Lung (tissue), 16 donors: Measurements from ENCODE around the gene ARHGAP35. TPM values are rescaled to one million over a fixed set of nuclear protein-coding genes. Genes with fewer than 3 reads are reported as not detected.

Source experiments
- ATAC-seq: fragments of 200-7000 bp; cut with Tn5 transposase; one replicate; pipeline ENCODE4 v1.9.1; 2020; ENCODE audit warnings: moderate number of reproducible peaks; ENCODE audit not compliant: insufficient read depth, low FRiP score
- DNase-seq, 3 donors: peaks; one replicate each; pipeline ENCODE4 v3.0.0-alpha.2; 2013 to 2017
- H3K27ac ChIP-seq, 2 donors: one replicate each; pipeline ENCODE4 v1.5.1; 2013; ENCODE audit warnings: mild to moderate bottlenecking in 2 of 2, moderate library complexity in 2 of 2, control low read depth in 1 of 2, inconsistent platforms in 1 of 2, low read depth in 1 of 2, low read length in 1 of 2
- H3K27me3 ChIP-seq, 3 donors: one replicate each; pipeline ENCODE4 v1.5.1; 2013; ENCODE audit warnings: low read length in 2 of 3; ENCODE audit not compliant: control insufficient read depth in 3 of 3, insufficient read depth in 3 of 3
- H3K36me3 ChIP-seq, 4 donors: one replicate each; pipeline ENCODE4 v1.5.1; 2013; ENCODE audit warnings: low read length in 4 of 4, mild to moderate bottlenecking in 1 of 4, moderate library complexity in 1 of 4; ENCODE audit not compliant: control insufficient read depth in 4 of 4, insufficient read depth in 4 of 4
- H3K4me1 ChIP-seq, 5 donors: one replicate each; pipeline ENCODE4 v1.5.1; 2013; ENCODE audit warnings: low read length in 5 of 5, mild to moderate bottlenecking in 2 of 5, moderate library complexity in 1 of 5; ENCODE audit not compliant: control insufficient read depth in 5 of 5, insufficient read depth in 5 of 5
- H3K4me3 ChIP-seq: one replicate; pipeline ENCODE4 v1.5.1; 2013; ENCODE audit warnings: mild to moderate bottlenecking, control low read depth, moderate library complexity
- H3K9ac ChIP-seq, 2 donors: one replicate each; pipeline ENCODE4 v1.5.1; 2013; ENCODE audit warnings: low read length in 2 of 2, control low read depth in 1 of 2; ENCODE audit not compliant: insufficient read depth in 1 of 2
- H3K9me3 ChIP-seq, 4 donors: one replicate each; pipeline ENCODE4 v1.5.1; 2013; ENCODE audit warnings: low read length in 3 of 4, mild to moderate bottlenecking in 1 of 4, moderate library complexity in 1 of 4; ENCODE audit not compliant: control insufficient read depth in 4 of 4, insufficient read depth in 3 of 4
- CTCF ChIP-seq: IDR thresholded peaks from 2 replicates; pipeline ENCODE4 v1.5.1; 2012; ENCODE audit warnings: mild to moderate bottlenecking; ENCODE audit errors: control extremely low read depth, extremely low read depth
- WGBS, 2 donors: extraction: QIAGEN DNeasy Blood & Tissue Kit; methylation state at CpG; one replicate each; pipeline ENCODE4 v1.1.7; 2013; 5-methylcytosine and 5-hydroxymethylcytosine counted together
- long read RNA-seq, 5 donors: transcript quantifications; one replicate each; lab custom pipeline, GENCODE V29; 2026
- polyA plus RNA-seq, 2 donors: library from polyadenylated mRNA; stranded (reverse); fragments of 200-250 nt; gene quantifications; one replicate each; pipeline ENCODE4 v1.2.1, GENCODE V29; 2013
- total RNA-seq, 2 donors: library from RNA; depleted of rRNA in 1 of 2; stranded (reverse); fragments of >200 nt in 1 of 2; gene quantifications; one replicate each; pipeline ENCODE4 v1.2.1, GENCODE V29; 2014 to 2021
- donor health status: control.
- donor health status: control.
- donor health status: Bipolar disorder and iron deficiency.
- donor health status: healthy.
- donor health status: DM: yes; HTN: yes; CAD: no.

Gene ARHGAP35
- total RNA-seq (10 to 100 TPM; 48.8 to 53.5 TPM), polyA plus RNA-seq (10 to 100 TPM; 12.2 to 24.2 TPM)
- long read RNA-seq, donor 1, full-length matches to known transcripts = 15 of 31 reads
- long read RNA-seq, donor 1, partial matches to known transcripts = 16 of 31 reads
- long read RNA-seq, donor 1, other reads (novel, unspliced or antisense) = 0 of 31 reads
- long read RNA-seq, donor 2, full-length matches to known transcripts = 7 of 7 reads
- long read RNA-seq, donor 2, partial matches to known transcripts = 0 of 7 reads
- long read RNA-seq, donor 2, other reads (novel, unspliced or antisense) = 0 of 7 reads
- long read RNA-seq, donor 3, full-length matches to known transcripts = 14 of 14 reads
- long read RNA-seq, donor 3, partial matches to known transcripts = 0 of 14 reads
- long read RNA-seq, donor 3, other reads (novel, unspliced or antisense) = 0 of 14 reads
- long read RNA-seq, donor 4, full-length matches to known transcripts = 9 of 9 reads
- long read RNA-seq, donor 4, partial matches to known transcripts = 0 of 9 reads
- long read RNA-seq, donor 4, other reads (novel, unspliced or antisense) = 0 of 9 reads
- long read RNA-seq, donor 5, full-length matches to known transcripts = 17 of 17 reads
- long read RNA-seq, donor 5, partial matches to known transcripts = 0 of 17 reads
- long read RNA-seq, donor 5, other reads (novel, unspliced or antisense) = 0 of 17 reads

DNA sequence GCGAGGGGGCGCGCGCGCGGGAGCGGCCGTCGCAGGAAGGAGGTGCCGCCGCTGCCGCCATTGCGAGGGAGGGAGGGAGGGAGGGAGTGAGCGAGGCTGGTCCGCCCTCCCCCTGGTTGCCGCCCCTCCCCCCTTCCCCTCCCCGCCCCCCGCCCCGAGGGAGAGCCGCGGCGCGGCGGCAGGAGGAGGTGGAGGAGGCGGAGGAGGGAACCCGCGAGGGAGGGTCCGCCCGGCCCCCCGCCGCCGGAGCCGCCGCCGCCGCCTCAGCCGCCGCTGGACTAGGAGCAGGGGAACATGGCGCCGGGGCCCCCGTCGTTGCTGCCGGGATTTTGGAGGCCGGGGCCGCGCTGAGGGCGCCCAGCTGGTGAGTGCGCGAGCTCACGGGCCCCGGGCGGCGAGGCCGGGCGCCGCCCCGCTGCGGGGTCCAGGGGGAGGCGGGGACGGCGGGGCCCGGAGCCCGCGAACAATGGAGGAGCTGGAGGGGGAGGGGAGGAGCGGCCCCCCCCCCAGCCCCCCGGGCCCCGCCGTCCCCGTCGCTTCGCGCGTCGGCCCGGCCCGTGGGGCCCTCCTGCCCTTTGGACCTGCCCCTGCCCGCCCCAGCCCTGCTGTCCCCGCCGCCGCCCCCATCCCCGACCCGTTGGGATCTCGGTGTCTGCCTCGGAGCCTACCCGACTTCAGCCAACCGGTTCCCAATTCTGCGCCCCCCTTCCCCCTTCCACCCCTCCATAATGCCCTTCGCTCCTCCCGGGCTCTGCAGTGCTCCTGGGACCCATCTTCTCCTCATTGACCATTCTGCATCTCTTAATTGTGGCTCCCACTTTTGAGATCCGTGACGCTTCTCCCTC, at the start of gene ARHGAP35:
Gene ARHGAP35 (plus strand): TSS at position 152 of the 845 bp plus-strand sequence. CDS start 57,679 bp downstream, outside the sequence.
- Histone ChIP-seq H3K9ac (peak within 1 kb of the TSS; percentile 31 to 64), H3K4me3 (peak within 1 kb of the TSS; percentile 79), H3K36me3 (no peaks in the 10 kb centered on the region), H3K27ac (peak within 1 kb of the TSS; percentile 93 to 98), H3K9me3 (no peaks in the 10 kb centered on the region), H3K27me3 (no peaks in the 10 kb centered on the region), H3K4me1 (peaks cover 11 to 50% (median 27%) of the 10 kb centered on the region in 5 donors)
- DNase-seq (no peak), ATAC-seq (peak; percentile 54)
- TF ChIP-seq CTCF = no peak
- 0 to 1% methylated on average over 3 to 76 of the region's 91 CpGs for WGBS, 2 donors

GRCh38 chr19:46812977-46813838, 47.6 kb upstream of the ARHGAP35 start:
- Histone ChIP-seq H3K4me3 (no peak overlapping the region), H3K36me3 (no peaks in the 10 kb centered on the region), H3K9me3 (no peaks in the 10 kb centered on the region), H3K4me1 (peaks cover 0 to 12% (median 3%) of the 10 kb centered on the region in 5 donors), H3K9ac (no peak overlapping the region), H3K27me3 (no peaks in the 10 kb centered on the region), H3K27ac (peak overlapping the region in 1 of 2 donors; percentile 67)
- ATAC-seq = peak; percentile 81
- DNase-seq = peak in 1 of 3 donors; percentile 34
- WGBS, 2 donors = 50 to 82% methylated on average over 24 of the region's 24 CpGs
- no peak for TF ChIP-seq CTCF

DNA sequence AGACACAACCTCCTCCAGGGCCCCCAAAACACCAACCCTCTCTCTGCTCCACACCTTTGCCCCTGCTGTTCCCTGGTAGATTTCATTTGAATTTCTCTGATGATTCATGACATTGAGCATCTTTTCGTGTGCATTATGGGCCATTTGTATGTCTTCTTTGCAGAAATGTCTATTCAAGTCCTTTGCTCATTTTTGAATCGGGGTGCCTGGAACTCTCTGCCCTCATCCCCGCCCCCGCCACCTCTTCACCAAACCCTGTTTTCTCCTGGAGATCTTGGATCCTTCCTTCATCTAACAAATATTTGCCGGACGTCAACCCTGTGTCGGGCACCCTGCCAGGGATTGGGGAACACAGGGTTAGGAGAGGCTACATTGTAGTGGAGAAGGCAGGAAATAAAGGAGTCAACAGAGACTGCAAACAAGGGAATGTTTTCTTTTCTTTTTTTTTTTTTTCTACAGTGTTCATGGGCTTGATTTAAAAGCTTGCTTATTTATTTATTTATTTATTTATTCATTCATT, 46.9 kb upstream of the ARHGAP35 start:
- Histone ChIP-seq H3K9me3 (no peaks in the 10 kb centered on the region), H3K27me3 (no peaks in the 10 kb centered on the region), H3K4me3 (no peak overlapping the region), H3K36me3 (no peaks in the 10 kb centered on the region), H3K27ac (peak overlapping the region in 1 of 2 donors; percentile 67), H3K9ac (no peak overlapping the region), H3K4me1 (peaks cover 0 to 12% (median 3%) of the 10 kb centered on the region in 5 donors)
- ATAC-seq (no peak), DNase-seq (peak; percentile 86 to 91 (median 90))
- TF ChIP-seq CTCF = no peak
- WGBS, 2 donors = 32 to 61% methylated on average over 7 of the region's 7 CpGs
